ENCODE data around the gene GMPPA.

The GMPPA gene

GRCh38 chr2:219486380-219486959, 12.2 kb upstream of the GMPPA start:
- DNase-seq, result no peak

DNA sequence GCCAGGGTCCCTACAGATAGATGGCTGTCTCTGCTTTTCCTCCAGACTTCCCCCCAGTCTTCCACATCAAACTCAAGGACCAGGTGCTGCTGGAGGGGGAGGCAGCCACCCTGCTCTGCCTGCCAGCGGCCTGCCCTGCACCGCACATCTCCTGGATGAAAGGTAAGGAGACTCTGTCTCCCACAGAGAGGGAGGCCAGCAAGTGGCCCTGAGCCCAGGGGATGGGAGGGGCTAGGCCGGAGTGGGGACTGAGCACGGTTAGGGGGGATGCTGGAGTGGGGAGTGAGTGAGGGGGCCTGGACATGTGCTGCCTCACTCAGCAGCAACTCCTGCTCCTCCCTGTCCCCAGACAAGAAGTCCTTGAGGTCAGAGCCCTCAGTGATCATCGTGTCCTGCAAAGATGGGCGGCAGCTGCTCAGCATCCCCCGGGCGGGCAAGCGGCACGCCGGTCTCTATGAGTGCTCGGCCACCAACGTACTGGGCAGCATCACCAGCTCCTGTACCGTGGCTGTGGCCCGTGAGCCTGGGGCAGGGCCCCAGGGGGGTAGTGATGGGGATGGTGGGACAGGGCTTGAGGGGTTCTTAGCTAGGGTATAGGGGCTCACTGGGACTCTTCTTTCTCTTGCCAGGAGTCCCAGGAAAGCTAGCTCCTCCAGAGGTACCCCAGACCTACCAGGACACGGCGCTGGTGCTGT, 10.4 kb upstream of the GMPPA start:
- no peak for DNase-seq

GRCh38 chr2:219488844-219489194, 9.9 kb upstream of the GMPPA start:
- no peak for DNase-seq

GRCh38 chr2:219489315-219489714, 9.4 kb upstream of the GMPPA start:
- DNase-seq, result no peak

- no peak for DNase-seq
These were observed 8.5 kb upstream of the GMPPA start for GRCh38 chr2:219490186-219490585.

DNA sequence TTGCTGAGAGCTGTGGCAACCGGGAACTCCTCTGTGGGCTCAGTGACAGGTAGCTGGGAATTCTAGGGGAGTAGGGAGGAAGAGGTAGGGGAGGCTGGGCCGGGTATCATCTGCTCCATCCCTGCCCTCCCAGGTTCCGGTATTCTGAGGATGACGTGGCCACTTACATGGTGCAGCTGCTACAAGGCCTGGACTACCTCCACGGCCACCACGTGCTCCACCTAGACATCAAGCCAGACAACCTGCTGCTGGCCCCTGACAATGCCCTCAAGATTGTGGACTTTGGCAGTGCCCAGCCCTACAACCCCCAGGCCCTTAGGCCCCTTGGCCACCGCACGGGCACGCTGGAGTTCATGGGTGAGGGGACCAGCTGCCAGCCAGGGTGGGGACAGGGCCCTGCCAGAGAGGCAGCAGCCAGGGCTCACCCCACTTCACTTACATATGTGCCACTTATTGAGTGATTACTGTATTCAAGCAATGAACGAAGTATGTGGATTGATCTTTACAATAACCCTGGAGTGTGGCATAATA, 8.0 kb upstream of the GMPPA start:
- no peak for DNase-seq

DNA sequence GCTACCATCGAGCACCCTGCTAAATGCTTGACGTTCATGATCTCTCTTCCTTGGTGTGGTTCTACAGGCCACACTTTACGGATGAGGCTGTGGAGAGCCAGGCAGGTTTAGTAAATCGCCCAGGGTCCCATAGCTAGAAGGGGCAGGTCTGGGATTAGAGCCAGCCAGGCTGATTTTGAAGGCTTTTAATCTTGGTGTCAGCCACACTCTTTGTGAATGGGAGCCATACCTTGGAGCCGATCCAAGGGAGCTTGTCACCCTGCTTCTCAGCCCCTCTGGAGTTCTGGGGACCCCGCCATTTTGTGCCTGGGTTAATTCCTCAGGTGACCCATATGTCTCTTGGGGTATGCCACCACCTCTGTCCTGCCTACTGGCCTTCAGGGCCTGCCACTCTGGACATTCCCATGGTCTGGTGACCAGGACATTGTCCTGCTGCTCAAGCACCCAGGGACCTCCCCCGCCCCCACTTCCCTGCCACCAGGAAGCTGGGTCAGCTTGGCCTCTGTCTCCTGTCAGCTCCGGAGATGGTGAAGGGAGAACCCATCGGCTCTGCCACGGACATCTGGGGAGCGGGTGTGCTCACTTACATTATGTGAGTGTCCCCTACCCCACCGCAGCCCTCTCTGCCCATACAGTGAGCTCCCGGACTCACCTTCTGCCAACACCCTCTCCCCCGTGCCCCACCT, 7.3 kb upstream of the GMPPA start:
- DNase-seq, result no peak

GRCh38 chr2:219492575-219492974, 6.1 kb upstream of the GMPPA start:
- DNase-seq, result no peak

- DNase-seq, result no peak
These were observed 5.6 kb upstream of the GMPPA start for GRCh38 chr2:219493086-219493485.

DNA sequence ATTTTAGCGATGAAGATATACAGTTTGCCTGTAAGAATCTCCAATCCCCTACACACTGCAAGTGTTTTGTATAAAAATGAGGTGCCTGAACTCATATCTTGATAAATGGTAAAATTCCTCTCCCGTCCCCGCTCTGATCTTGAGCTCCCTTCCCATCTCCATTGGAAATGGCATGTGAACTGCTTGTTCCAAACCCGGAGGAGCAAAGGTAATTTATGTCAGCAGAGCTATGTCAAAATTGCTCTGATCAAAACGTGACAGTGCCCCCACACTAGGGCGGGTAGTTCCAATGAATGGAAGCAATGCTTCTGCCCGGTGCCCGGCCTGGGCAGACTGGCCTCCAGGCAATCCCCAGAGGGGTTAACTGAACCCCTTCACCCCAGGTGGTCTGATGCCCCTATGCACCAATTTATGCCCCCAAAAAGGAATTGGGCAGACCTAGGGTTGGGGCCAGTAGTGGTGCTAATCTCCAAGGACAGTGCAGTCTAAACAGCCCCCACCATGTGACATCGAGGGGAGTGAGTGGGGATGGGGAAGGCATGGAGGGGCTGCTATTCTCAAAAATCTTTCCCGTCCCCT, 3.6 kb upstream of the GMPPA start:
- no peak for DNase-seq

- DNase-seq, result peak; percentile 68
These were observed 3.1 kb upstream of the GMPPA start for GRCh38 chr2:219495531-219496122.

GRCh38 chr2:219496247-219496824, 2.4 kb upstream of the GMPPA start:
- DNase-seq, result no peak

- no peak for DNase-seq
These were observed 1.7 kb upstream of the GMPPA start for GRCh38 chr2:219496825-219497494.

DNA sequence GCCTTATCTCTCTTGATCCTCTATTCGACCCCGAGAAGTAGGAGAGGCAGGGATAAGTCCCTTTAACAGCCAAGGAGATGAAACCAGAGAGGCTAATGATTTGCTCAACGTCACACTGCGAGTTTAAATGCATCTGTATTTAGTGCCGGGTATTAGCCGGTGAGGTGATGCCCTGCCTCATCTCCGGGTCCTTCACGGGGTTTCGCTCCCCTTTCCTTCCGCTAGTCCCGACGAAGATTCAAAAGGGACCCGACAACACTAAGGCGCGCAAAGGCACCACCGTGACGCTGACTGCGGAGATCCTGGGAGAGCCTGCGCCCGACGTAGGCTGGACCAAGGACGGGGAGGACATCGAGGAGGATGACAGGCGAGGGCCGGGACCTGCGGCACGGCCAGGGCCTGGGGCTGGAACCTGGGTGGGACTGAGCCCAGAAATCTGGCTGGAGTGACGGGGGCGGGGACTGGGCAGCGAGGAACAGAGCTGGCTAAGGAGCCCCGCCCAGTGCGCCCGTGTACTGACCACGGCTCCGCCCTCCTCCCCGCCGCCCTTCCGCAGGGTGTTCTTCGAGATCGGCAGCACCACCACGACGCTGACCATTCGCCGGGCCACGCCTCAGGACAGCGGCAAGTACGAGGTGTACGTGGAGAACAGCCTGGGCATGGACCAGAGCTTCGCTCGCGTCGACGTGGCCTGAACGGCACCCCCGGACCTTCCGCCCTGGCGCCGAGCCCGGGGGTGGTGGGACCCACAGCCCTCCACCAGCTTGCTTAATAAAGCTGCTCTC, 1.0 kb upstream of the GMPPA start:
- DNase-seq, result peak; percentile 39

GRCh38 chr2:219499058-219499307, 292 bp downstream of the GMPPA start:
- no peak for DNase-seq

DNA sequence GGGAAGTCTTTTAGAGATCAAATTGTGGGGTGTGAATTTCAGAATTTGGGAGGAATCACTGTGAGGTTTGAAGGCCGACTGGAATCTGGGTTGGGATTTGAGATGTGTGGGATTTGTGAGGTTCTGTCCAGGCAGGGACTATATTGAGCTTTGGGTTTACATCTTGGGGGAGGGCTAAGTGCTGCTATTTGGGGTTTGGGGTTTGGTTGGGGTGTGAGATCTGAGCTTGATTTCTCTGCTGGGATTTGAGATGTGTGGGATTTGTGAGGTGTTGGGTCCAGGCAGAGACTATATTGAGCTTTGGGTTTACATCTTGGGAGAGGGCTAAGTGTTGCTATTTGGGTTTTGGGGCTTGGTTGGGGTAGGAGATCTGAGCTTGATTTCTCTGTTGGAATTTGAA, 864 bp downstream of the GMPPA start:
- no peak for DNase-seq

GRCh38 chr2:219500135-219500534, 1.4 kb downstream of the GMPPA start:
- no peak for DNase-seq

- no peak for DNase-seq
These were observed 3.2 kb downstream of the GMPPA start for GRCh38 chr2:219501849-219502248.

DNA sequence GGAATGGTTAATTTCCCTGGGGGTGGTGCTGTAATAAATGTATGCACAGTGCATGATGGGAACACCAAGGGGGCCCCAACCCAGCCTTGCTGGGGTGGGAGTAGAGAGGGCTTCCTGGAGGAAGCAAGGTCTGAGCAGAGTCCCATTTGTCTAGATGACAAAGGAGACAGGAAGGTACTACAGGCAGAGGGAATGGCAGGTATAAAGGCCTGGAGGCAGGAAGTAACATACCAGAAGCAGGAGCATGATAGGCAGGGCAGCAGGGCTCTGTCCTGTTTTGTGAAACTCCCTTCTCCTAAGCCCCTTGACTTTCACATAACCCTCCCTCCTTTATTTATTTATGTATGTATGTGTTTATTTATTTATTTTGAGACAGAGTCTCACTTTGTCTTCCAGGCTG, 3.9 kb downstream of the GMPPA start:
- no peak for DNase-seq

- no peak for DNase-seq
These were observed 6.9 kb downstream of the GMPPA start for GRCh38 chr2:219505585-219505984.

- no peak for DNase-seq
These were observed 7.6 kb downstream of the GMPPA start for GRCh38 chr2:219506153-219506801.
